HG03571 (cell line): ENCODE data around the gene MYZAP.
A peak's percentile ranks its signal among the peaks of the same experiment; 100 is the strongest.

Source experiments
- ATAC-seq: cut with Tn5 transposase; IDR thresholded peaks from one replicate; pipeline ENCODE4 v1.9.1; 2021; ENCODE audit not compliant: unreplicated experiment

MYZAP gene

GRCh38 chr15:57691082-57691481 is 99.4 kb downstream of the MYZAP start:
- ATAC-seq, result no peak

- no peak for ATAC-seq
Observed at GRCh38 chr15:57692709-57693108, 101.0 kb downstream of the MYZAP start.

DNA sequence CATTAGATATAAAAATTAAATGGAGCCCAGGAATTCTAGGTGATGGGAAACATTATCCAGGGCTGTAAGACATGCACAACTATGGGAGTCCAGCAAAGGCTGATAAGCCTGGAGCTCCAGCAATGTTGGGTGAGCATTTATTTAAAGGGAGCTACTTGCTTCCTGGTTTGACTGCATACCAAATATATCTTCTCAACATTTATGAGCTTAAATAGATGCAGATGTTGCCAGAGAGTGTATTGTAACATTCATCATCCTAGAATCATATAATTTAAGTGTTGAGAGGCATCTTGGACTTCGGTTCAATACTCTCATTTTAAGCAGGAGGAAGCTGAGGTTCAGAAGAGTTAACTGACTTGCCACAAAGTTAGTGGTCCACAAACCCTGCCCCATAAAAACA is 102.6 kb downstream of the MYZAP start:
- ATAC-seq, result no peak

DNA sequence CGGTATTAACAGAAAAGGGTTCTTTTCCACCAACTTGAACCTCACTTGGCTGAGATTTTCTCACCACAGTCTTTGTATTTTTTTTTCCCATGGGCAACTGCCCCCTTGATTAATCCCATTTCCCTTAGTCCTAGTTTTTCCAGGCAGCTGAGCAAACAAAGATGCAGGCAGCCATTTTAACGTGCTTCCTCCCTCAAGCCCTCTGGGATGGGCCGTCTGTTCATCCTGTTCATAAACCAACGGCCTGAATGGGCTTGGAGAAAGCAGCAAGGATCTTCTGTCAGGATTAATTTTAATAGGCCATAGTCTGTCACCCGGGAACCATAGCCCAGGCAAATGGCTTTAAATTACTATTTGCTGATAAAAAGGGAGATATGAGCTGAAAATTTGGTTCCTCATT is 104.4 kb downstream of the MYZAP start:
- ATAC-seq, result no peak

GRCh38 chr15:57697588-57697987 is 105.9 kb downstream of the MYZAP start:
- ATAC-seq, result no peak

DNA sequence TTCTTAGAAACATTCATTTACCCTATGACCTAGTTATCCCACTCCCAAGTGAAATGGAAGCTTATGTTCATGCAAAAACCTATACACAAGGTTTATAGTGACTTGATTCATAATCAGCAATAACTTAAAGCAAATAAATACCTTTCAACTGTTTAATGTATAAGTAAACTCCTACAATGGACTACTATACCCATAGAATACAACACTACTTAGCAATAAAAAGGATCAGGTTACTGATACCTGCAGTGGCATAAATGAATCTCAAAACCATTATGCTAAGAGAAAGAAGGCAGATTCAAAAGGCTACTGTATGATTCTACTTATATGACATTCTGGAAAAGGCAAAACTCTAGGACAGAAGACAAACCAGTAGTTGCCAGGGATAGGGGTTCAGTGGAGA is 106.5 kb downstream of the MYZAP start:
- no peak for ATAC-seq

DNA sequence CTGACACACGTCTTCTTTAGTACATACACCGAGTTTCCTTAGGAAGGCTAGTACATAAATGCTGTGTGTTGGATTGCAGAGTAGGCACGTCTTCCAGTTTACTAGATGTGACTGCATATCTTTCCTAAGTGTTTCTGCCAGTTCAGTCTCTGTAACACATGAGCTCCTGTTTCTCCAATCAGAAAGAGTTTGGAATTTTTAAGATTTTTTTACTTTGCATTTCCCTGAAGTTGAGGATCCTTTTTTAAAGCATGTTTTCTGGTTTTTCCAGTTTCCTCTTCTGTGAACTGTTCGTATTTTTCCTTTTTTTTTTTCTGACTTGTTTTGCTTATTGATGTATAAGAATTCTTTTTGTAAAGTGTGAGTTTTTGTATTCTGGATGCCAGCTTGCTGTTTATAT is 107.3 kb downstream of the MYZAP start:
- ATAC-seq, result no peak

DNA sequence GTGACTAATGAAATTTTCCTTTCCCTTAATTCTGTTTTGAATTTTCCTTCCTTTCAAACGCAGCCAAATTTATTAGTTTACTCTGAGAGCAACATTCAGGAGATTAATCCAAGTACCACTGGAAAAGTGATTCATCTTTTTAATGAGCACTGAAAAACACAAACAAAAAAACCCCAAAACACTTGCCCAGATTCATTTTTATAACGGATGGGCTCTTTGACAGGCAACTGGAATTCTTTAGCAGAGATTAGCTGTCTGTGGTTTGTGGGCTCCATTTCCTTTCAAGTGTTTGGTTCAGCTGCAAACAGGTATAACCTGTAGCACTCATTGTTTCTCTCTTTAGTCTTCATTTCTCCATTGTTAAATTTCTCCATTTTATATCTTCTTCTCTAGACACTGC is 111.7 kb downstream of the MYZAP start:
- ATAC-seq, result no peak

- ATAC-seq, result no peak
Observed at GRCh38 chr15:57704441-57704840, 112.7 kb downstream of the MYZAP start.

GRCh38 chr15:57705746-57706404 is 114.2 kb downstream of the MYZAP start:
- no peak for ATAC-seq

DNA sequence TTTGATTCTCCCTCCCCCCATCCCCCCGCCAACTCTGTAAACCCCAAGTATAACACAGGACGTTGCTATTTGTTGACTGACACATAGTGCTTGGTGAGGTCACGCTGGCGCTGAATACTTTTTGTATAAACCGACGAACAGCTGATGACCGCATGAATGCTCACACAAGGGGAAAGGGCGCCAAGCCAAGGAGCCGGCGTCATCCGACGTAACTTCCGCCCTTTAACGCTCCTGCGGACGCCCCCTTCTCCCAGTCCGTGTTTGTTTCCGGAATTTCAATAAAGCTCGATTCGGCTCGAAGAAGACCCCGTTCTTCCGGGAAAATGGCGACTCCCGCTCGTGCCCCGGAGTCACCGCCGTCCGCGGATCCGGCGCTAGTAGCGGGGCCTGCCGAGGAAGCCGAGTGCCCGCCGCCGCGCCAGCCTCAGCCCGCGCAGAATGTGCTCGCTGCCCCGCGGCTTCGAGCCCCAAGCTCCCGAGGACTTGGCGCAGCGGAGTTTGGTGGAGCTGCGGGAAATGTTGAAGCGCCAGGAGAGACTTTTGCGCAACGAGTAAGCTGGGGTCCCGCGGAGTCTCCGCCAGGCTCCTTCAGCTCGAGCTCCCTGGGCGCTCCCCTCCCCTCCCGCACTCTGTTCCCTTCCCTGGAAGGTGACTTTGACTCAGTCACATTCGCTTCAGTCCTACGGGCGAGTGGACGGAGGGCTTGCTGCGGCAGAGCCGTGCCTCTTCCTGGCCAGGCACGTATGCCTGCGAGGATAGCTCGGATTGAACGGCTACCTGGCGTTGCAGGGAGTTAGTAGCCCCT is 114.9 kb downstream of the MYZAP start, which contains the start of gene POLR2M:
POLR2M (plus strand) TSS at position 310 of the 805 bp plus-strand sequence; CDS start at position 439, 129 bp downstream.
- peak; percentile 93 for ATAC-seq

DNA sequence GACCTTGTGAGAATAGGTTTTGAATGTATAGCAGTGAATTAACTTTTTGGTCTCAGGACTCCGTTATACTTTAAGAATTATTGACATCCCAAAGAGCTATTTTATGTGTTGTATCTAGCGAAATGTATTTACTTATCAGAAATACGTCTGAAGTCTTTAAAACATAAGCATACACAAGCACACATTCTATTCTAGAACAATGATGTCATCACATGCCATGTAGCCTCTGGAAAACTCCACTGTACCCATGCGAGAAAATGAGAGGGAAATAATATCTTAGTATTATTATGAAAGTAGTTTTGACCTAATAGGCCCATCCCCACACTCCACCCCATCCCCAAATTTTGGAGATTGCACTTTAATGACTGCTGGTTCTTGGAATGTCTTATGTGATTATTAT is 116.3 kb downstream of the MYZAP start:
- no peak for ATAC-seq

DNA sequence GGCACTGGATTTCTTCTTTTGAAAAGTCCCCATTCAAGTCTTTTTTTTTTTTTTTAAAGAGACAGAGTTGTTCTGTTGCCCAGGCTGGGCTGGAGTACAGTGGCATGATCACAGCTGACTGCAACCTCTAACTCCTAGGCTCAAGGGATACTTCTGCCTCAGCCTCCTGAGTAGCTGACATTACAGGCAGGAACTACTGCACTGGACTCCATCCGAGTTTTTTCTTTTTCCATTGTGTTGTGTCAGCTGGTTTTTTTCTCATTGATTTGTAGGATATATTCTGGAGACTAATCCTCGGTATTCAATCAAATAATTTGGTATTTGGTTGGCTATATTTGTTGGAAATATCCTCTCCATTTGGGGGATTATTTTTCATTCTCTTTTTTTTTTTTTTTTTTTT is 126.6 kb downstream of the MYZAP start:
- ATAC-seq, result no peak

- no peak for ATAC-seq
Observed at GRCh38 chr15:57720867-57721266, 129.2 kb downstream of the MYZAP start.

- ATAC-seq, result no peak
Observed at GRCh38 chr15:57726411-57726810, 134.7 kb downstream of the MYZAP start.

DNA sequence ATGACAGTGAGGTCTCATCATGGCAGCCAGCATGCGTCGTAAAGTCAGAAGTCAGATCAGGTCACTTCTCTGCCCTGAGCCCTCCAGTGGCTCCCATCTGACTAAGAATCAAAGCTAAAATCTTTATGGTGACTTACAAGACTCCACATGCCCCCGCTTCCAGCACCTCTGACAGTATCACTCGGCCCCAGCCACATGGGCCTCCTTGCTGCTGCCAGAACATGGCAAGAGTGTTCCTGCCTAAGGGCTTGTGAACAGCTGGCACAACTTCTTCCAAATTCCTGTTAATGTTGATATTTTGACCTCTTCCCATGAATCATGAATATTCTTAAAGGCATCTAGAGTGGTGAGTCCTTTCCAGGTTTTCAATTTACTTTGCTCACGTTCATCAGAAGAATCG is 135.3 kb downstream of the MYZAP start:
- no peak for ATAC-seq

DNA sequence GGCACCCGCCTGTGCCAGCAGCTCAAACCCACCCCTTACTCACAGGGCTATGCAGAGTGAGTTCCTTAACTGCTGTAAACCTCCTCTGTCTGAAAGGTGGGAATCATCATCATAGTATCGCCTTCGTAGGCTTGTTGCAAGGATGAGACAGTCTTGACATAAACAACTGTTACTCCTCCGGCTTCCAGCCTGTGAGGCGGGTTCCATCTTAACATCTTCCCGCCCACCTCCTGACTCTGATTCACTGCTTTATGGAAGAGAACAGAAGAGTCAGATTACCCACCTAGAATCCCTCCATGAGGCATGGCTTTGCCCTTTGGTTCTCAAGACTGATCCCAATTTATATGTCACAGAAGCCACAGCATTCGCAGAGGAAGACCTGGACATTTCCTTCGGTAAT is 136.7 kb downstream of the MYZAP start:
- ATAC-seq, result no peak

DNA sequence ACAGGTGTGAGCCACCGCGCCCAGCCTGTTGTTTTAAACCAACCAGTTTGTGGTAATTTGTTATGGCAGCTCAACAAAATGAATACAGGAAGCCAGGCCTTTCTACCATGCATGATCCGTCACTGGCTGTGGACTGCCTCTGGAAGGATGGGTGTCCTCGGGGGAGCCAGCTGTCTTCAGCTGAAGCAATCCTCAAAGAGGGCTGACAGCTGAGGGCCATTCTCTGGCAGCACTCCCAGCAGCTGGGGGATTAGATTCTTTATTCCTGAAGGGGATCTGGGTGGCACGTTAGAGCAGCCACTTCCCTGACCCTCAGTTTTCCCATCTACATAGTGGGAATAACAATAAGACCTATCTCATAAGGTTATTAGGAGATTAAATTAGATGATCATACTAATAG is 139.2 kb downstream of the MYZAP start:
- ATAC-seq, result no peak

- ATAC-seq, result no peak
Observed at GRCh38 chr15:57731530-57732103, 139.9 kb downstream of the MYZAP start.

DNA sequence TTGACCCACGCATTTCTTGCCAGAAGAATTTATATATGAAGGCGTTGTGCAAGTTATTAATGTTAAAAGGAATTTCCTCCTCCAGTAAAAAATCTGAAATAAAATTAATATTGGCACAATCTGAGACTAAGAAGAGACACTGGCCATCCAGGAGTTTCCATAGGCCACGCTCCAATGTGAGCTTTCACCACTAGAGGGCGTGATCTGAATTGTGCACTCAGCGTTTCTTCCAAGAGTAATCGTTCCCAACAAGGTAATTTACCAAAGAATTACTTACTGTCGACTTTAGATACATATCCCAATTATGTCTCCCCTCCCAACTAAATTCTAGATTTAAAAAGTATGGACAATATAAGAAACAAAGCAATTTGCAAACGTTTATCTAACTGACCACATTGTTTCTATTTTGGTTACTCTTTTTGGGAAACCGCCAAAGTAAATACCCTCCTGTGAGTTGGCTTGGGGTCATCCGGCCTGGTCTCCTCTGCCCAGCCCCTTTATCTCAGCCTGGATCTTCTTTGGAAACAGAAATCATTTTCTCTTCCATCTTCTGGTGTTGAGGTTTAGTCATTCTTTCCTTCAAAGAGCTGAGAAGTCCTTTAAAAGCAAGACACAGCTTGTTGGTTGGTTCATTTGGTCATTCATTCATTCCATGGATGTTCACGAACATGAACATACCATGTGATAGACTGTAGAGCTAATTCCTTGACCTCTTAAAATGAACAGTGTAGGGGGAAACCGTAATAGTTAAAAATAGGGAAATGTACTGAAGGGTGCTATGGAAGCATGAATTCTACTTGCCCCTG is 141.0 kb downstream of the MYZAP start:
- no peak for ATAC-seq

GRCh38 chr15:57734860-57735259 is 143.2 kb downstream of the MYZAP start:
- ATAC-seq, result no peak
